IMR-90 (cell line): Measurements from ENCODE around the gene ADGRB3.

ENCODE experiments used
- CTCF ChIP-seq: conservative IDR thresholded peaks from 2 replicates; pipeline ENCODE4 v1.5.1; 2012; ENCODE audit warnings: mild to moderate bottlenecking, low read depth, low read length, improper control_type of control experiment
- ELK1 ChIP-seq: fragments of 150-350 bp; IDR thresholded peaks from 2 replicates; pipeline ENCODE4 v1.6.1; 2016; ENCODE audit warnings: low read depth, mild to moderate bottlenecking, low read length, moderate library complexity, borderline replicate concordance
- FOS ChIP-seq: fragments of 150-350 bp; IDR thresholded peaks from 2 replicates; pipeline ENCODE4 v1.6.1; 2016; ENCODE audit warnings: low read depth, low read length
- POLR2A ChIP-seq: IDR thresholded peaks from 2 replicates; pipeline ENCODE4 v1.6.1; 2012; ENCODE audit warnings: mild to moderate bottlenecking, low read depth, low read length
- RFX5 ChIP-seq: IDR thresholded peaks from 2 replicates; pipeline ENCODE4 v1.8.0; 2012; ENCODE audit warnings: low read depth, mild to moderate bottlenecking, low read length, moderate library complexity

GRCh38 chr6:68718385-68719073 lies 83.4 kb downstream of the ADGRB3 start:
- TF ChIP-seq POLR2A (no peak), CTCF (no peak), FOS (no peak), ELK1 (no peak), RFX5 (no peak)
